ENCODE measurements around the gene DIP2B.
"Not testable (repeated sequence)": the region's sequence is repeated elsewhere in the genome, so short reads cannot be mapped to it uniquely, and the experiment has no call there.

DIP2B gene

DNA sequence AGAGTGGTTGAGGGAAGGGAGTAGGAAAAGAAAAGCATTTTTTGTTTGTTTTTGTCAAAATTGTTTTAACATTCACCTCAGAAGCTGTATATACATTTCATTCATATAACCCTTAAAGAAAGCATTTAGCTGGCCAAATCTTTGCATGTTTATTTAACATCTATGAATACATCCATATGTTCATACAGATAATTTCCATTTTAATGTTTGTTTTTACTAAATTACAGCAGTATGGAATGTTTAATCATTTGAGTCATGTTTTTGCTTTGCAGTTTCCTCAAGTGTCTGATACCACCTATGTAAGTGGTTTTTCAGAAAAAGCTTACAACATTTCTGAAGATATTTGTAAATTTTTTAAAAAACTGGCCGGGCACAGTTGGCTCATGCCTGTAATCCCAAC lies 174.8 kb downstream of the DIP2B start:
- no peak for DNase-seq (ENCODE audit: low read depth)

DNA sequence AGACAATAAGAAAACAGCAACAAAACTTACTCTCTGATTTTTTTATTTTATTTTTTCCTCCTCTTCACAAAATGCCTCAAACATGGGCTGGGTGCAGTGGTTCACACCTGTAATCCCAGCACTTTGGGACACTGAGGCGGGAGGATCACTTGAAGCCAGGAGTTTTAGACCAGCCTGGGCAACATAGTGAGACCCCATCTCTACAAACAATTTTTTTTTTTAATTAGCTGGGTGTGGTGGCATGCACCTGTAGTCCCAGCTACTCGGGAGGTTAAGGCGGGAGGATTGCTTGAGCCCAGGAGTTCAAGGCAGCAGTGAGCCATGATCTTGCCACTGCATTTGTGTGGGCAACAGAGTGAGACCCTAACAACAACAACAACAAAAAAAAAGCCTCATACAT lies 176.3 kb downstream of the DIP2B start:
- DNase-seq (ENCODE audit: low read depth) = not testable (repeated sequence)

- no peak for DNase-seq (ENCODE audit: low read depth)
Observed at GRCh38 chr12:50685641-50686040, 180.9 kb downstream of the DIP2B start.

DNA sequence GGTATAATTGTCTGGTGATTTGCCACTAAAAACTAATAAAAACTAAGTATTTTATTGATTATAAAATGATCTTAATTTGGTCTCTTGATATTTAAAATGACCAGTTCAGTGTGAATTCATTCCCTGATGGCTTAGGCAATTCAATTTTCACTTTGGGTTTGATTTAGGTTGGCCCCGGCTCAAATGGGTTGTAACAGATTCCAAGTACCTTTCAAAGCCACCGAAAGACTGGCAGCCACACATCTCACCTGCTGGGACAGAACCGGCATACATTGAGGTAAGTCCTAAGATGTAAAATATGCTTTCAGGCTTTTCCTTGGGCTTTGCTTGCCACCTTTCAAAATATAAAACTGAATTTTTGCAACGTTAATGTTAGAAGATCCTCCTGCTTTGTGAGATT lies 181.6 kb downstream of the DIP2B start:
- DNase-seq (ENCODE audit: low read depth) = no peak

GRCh38 chr12:50686976-50687375 lies 182.2 kb downstream of the DIP2B start:
- no peak for DNase-seq (ENCODE audit: low read depth)

- DNase-seq (ENCODE audit: low read depth) = no peak
Observed at GRCh38 chr12:50689437-50689836, 184.7 kb downstream of the DIP2B start.

DNA sequence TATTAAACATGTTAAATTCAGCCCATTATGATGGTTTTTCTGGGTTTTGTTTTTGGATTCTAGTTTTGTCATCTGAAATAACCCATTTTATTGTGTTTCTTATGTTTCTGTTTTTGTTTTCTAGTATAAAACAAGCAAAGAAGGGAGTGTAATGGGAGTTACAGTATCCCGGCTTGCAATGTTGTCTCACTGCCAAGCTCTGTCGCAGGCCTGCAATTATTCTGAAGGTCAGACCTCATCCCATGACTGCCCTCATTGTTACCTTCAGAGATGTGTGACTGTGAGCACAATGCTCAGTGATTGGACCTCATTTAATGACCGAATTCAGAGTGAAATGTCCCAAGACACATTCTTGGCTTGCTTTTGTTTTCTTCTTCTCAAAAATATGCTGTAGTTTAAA lies 186.1 kb downstream of the DIP2B start:
- DNase-seq (ENCODE audit: low read depth) = peak; percentile 34

DNA sequence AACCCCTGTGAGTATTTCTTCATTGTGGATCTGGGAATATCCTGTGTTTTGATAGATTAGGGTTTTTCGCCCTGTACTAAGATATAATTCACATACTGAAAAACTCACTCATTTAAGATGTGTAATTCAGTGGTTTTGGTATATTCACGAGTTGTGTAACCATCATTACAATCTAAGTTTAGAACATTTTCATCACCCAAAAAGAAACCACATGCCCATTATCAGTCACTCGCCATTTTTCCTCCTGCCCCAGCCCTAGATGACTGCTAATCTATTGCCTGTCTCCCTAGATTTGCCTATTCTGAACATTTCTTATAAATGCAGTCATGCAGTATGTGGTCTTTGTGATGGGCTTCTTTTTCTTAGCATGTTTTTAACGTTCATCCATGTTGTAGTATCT lies 191.2 kb downstream of the DIP2B start:
- DNase-seq (ENCODE audit: low read depth) = no peak

- no peak for DNase-seq (ENCODE audit: low read depth)
Observed at GRCh38 chr12:50696931-50697330, 192.1 kb downstream of the DIP2B start.

GRCh38 chr12:50699154-50699553 lies 194.4 kb downstream of the DIP2B start:
- no peak for DNase-seq (ENCODE audit: low read depth)

- no peak for DNase-seq (ENCODE audit: low read depth)
Observed at GRCh38 chr12:50699940-50700339, 195.2 kb downstream of the DIP2B start.

GRCh38 chr12:50706606-50707005 lies 201.8 kb downstream of the DIP2B start:
- DNase-seq (ENCODE audit: low read depth) = peak; percentile 27

DNA sequence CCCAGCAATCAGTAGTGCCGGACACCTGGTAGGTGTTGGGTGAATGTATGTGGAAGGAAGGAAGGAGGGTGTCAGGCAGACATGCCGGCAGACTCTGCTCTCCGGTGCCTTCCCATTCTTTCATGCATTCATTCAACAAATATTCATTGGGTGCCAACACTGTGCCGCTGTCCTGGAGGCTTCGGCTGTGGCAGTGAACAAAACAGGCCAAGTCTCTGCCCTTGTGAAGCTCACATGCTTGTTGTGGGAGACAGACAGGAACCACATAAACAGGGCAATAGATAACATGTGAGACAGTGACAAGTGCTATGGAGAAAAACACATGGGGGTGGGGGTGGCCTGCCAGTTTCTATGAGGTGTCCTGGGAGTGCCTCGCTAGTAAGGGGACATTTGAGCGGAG lies 202.6 kb downstream of the DIP2B start:
- DNase-seq (ENCODE audit: low read depth) = no peak

- peak; percentile 52 for DNase-seq (ENCODE audit: low read depth)
Observed at GRCh38 chr12:50708631-50709030, 203.8 kb downstream of the DIP2B start.

DNA sequence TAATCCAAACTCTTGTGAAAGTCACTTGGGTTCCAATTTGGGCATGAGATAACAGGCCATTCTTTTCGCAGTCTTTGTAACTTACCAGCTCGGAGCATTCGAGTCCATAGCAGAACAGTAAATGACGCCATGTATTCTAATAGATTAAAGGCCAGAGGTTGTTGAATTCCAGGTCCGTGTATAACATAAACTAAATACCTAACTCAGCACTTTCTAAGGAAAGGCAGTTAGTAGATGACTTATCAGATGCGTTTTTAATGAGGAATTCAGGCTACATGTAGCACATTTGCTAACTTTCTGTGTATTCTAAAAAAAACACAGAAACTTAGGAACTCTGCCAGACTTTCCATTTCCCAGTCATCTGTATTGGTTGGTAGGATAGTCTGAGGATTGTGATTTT lies 206.3 kb downstream of the DIP2B start:
- DNase-seq (ENCODE audit: low read depth) = no peak

DNA sequence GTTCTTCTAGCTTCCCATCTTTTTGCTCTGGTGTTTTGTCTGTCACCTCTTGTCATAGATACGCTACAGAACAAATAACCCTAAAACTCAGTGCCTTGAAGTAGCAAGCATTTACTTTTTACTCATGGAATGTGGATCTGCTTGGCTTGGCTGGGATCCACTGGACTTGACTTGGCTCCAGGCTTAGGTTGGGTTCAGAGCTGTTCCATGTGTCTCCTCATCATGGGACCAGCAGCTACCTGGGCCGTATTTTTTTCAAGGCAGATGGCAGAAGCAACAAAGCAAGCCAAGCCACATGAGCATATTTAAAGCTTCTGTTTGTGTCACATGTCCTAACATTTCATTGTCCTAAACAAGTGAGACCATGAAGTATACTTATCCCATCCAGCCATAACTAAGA lies 210.4 kb downstream of the DIP2B start:
- DNase-seq (ENCODE audit: low read depth) = no peak

GRCh38 chr12:50718760-50719159 lies 214.0 kb downstream of the DIP2B start:
- DNase-seq (ENCODE audit: low read depth) = no peak

DNA sequence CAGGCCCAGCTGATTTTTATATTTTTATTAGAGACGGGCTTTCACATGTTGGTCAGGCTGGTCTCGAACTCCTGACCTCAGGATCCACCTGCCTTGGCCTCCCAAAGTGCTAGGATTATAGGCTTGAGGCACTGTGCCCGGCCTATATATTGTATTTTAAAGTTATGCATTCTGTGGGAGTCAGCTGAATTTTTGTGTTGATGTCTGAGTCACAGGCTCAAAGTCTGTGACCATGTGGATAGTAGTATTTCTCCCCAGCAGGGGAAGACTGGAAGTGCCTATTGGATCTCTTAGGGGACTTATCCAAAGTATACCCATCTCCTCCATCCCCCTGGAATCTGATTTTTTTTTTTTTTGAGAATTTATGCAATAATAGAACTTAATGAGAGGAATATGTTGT lies 215.3 kb downstream of the DIP2B start:
- DNase-seq (ENCODE audit: low read depth) = no peak

DNA sequence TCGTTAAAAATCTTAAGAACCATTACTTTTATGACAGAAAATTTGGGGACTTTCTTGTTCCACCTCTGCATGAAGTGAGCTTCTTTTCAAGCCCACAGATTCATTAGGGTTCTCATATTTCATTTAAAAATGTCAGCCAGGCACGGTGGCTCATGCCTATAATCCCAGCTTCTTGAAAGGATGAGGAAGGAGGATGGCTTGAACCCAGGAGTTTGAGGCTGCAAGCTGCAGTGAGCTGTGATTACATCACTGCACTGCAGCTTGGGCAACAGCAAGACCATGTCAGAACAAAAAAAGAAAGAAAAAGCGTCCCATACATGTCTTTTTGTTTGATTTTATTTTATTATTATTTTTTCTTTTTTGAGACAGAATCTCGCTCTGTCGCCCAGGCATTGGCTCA lies 215.7 kb downstream of the DIP2B start:
- DNase-seq (ENCODE audit: low read depth) = no peak

- peak; percentile 18 for DNase-seq (ENCODE audit: low read depth)
Observed at GRCh38 chr12:50723865-50724264, 219.1 kb downstream of the DIP2B start.

DNA sequence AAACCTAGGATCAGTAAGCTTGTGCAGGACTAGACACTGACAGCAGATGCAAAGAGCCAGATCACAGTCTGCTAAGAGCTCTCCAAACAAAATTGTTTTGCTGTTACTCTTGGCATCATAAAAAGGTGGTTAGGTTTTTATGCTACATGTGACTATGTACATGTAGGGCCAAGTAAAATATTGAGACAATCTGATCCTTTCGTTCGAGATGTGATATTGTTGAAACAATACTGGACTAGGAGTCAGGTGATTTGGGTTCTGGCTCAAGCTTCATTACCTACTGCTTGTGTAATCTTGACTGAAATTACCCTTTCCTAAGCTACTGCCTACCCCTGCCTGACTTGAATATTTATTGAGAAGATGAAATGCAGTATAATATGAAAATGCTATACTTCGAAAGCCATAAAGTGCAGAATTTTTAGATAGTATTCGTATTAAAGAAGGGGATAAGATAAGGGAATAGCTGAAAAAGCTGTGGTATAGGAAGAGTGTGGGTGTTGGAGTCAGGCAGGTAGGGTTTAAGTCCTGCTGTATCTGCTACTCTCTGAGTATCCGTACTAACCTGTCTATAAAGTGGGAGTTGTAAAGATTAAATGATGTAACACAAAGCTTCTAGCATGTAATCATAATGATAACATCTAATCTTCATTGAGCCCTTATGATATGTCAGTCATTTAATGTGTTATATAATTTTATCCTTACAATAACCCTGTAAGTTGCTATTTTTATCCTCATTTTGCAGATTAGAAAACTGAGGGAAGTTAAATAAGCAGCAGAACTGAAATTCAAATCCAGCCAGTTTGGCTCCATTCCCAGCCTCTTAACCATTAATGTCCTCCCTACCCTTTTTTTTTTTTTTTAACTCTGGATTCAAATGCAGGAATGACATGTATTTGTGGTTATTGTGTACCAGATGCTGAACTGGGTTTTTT lies 220.5 kb downstream of the DIP2B start:
- DNase-seq (ENCODE audit: low read depth) = peak; percentile 20

DNA sequence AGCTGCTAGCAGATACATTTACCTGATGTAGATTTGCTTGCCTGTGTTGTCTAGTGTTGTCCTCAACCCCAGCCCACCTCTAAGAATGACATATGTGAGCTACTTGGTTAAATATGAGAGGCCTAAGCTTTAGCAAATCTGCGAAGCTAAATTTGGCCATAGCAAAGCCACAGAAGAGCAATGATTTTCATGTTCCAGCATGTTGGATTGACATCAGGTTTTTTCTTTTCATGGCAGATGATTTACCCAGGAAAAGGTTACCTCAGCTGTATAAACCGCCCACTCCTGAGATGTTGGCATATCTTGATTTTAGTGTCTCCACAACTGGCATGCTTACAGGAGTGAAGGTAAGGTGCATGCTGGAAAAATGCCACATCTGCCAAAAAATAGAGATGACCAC lies 222.7 kb downstream of the DIP2B start:
- no peak for DNase-seq (ENCODE audit: low read depth)

DNA sequence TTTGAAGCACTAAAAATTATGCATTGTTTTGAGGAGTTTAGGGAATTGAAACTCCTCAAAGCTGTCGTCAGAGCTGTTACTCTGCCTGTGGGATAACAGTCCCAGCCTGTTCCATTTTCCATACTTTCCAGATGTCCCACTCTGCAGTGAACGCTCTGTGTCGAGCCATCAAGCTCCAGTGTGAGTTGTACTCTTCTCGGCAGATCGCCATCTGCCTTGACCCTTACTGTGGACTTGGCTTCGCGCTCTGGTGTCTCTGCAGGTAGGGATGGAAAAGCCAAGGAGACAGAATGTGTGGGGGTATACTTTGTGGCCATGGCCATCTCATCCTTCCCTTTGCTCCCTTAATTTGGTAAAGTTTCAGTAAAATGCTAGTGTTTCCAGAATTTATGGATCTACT lies 223.6 kb downstream of the DIP2B start:
- DNase-seq (ENCODE audit: low read depth) = no peak

DNA sequence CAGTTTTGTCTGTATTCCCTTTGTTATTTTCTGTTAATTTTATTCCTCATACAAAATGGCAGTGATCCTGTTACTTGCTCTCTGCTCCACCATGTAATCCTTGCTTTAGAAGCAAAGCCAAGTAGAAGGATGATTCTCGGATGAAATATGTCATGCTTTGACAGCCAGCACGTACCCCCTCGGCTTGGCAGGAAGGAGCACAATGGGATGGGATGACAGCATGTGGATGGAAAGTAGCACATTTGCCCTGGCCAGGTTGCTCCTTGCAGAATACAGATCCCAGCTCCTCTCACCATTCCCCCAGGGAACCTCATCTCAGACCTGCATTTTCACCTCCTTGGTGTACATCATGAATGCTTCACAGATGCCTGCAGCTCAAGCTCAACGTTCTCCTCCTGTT lies 224.1 kb downstream of the DIP2B start:
- DNase-seq (ENCODE audit: low read depth) = no peak
